Esophagus squamous epithelium (tissue), 4 donors: ENCODE data around the gene LURAP1L.

Experiments used
- CTCF ChIP-seq, 6 experiments: fragments of 450-650 bp in 4 of 6; fragments of 200-600 bp in 2 of 6; sonication (generic) in 2 of 6; IDR thresholded peaks; one replicate each; pipeline ENCODE4 v1.5.1; 2016 to 2019; ENCODE audit warnings: antibody characterized with exemption in 6 of 6, mild to moderate bottlenecking in 4 of 6, moderate library complexity in 4 of 6
- POLR2A ChIP-seq, 4 donors: fragments of 450-650 bp; IDR thresholded peaks; one replicate each; pipeline ENCODE4 v1.6.1; 2017; ENCODE audit warnings: antibody characterized with exemption in 4 of 4, mild to moderate bottlenecking in 4 of 4, moderate library complexity in 3 of 4

DNA sequence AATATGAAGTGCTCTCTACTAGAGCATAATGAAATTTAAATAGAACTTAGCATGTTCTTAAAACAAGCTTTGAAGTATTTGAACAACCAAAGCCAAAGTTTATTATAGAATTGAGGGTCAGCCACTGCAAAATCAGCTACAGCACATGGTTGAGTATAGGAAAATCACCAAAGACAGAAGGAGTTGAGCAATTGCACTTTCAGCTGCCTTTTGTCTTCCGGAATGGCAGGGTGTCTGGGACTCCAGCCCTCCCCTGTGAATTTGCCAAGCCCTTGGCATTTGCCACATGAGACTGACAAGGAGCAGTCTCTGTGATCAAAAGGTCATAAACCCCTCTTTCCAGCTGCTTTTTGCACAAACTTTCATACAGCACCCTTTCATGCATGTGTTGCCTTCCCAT is 8.5 kb upstream of the LURAP1L start:
- TF ChIP-seq CTCF (IDR thresholded peaks at IDR 0.05) (no peak), POLR2A (IDR thresholded peaks at IDR 0.05) (no peak)
